GDM1 (cell line): Measurements from ENCODE around the gene KIAA0513.

ENCODE experiments used
- DNase-seq: peaks from one replicate; lab custom pipeline; 2025; lab: John Stamatoyannopoulos, UW

KIAA0513 gene

GRCh38 chr16:85136213-85136701 is 108.7 kb downstream of the KIAA0513 start:
- no peak for DNase-seq

GRCh38 chr16:85136702-85137322 is 109.2 kb downstream of the KIAA0513 start:
- no peak for DNase-seq

- DNase-seq, result no peak
These were observed 109.9 kb downstream of the KIAA0513 start for GRCh38 chr16:85137323-85138072.

GRCh38 chr16:85138073-85138824 is 110.7 kb downstream of the KIAA0513 start:
- DNase-seq, result no peak

GRCh38 chr16:85138825-85139627 is 111.4 kb downstream of the KIAA0513 start:
- DNase-seq, result no peak

- DNase-seq, result no peak
These were observed 112.3 kb downstream of the KIAA0513 start for GRCh38 chr16:85139881-85140339.

GRCh38 chr16:85140455-85141012 is 112.9 kb downstream of the KIAA0513 start:
- no peak for DNase-seq

- DNase-seq, result no peak
These were observed 114.0 kb downstream of the KIAA0513 start for GRCh38 chr16:85141491-85142128.

- no peak for DNase-seq
These were observed 114.5 kb downstream of the KIAA0513 start for GRCh38 chr16:85142129-85142513.

- no peak for DNase-seq
These were observed 115.2 kb downstream of the KIAA0513 start for GRCh38 chr16:85142771-85143211.
